T47D (cell line): ENCODE results near the gene RAG1.

Experiments
- DNase-seq, 2 experiments: peaks; one replicate each; pipeline versions ENCODE4 v3.0.0 to v3.0.0-alpha.2; 2011 to 2012; ENCODE audit warnings: low read depth in 1 of 2, low spot score in 1 of 2
- JUND ChIP-seq: IDR thresholded peaks from 2 replicates; pipeline ENCODE4 v1.6.1; 2012; ENCODE audit warnings: low read depth
- in situ Hi-C: cut with HindIII; loops from 2 replicates; pipeline ENCODE4 v1.10.0; 2016; ENCODE audit warnings: low sequenced_read_pairs, low pct_unique_long_range_greater_than_20kb

RAG1 gene

DNA sequence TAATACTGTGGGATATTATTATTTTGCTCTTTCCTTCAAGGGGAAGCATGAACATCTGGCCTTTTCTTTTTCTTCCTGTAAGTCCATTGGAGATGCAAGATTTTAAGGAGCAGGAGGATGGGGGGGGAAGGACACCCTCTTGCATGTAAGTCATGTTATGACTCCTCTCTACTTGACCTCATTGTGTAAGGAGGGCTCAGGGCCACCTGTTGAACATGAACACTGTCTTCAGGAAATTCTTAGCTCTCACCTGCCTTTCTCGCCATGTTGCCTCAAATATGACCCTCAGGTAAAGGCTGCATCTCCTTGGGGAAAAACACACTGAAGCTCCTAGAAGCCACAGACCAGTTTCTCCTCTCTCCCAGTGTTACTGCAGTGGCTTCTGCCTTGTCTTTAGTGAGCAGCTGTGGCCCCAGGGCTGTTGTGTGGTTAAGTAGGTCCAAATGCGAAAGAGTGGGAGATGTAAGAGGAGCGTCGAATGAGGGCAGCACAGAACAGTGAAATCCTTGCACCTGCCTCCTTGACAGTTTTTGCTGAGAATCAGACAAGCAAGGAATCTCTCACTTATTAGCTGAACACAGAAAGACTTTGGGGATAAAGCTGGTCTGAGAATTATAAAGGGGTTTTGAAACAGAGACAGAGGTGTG is 1.3 kb upstream of the RAG1 start:
- peak in 1 of 2 experiments; percentile 48 for DNase-seq

DNA sequence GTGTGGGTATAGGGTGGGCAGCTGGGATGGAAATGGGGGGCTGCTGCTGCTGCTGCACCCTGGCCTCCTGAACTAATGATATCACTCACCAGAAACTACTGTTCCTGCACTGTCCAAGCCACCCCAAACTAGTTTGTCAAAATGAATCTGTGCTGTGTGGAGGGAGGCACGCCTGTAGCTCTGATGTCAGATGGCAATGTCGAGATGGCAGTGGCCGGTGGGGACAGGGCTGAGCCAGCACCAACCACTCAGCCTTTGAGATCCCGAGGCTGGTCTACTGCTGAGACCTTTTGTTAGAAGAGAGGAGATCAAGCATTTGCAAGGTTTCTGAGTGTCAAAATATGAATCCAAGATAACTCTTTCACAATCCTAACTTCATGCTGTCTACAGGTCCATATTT is 1.3 kb downstream of the RAG1 start:
- TF ChIP-seq JUND = no peak
- DNase-seq = no peak
- in situ Hi-C loops = no loop called here

More for the DNA sequence above, 1.3 kb upstream of the RAG1 start:
- TF ChIP-seq JUND = no peak
- in situ Hi-C loops = no loop called here

DNA sequence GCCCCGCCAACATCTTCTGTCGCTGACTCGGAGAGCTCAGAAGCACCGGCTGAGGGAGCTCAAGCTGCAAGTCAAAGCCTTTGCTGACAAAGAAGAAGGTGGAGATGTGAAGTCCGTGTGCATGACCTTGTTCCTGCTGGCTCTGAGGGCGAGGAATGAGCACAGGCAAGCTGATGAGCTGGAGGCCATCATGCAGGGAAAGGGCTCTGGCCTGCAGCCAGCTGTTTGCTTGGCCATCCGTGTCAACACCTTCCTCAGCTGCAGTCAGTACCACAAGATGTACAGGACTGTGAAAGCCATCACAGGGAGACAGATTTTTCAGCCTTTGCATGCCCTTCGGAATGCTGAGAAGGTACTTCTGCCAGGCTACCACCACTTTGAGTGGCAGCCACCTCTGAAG is 6.7 kb downstream of the RAG1 start:
- no peak for TF ChIP-seq JUND
- DNase-seq = no peak
- in situ Hi-C loops = no loop called here

DNA sequence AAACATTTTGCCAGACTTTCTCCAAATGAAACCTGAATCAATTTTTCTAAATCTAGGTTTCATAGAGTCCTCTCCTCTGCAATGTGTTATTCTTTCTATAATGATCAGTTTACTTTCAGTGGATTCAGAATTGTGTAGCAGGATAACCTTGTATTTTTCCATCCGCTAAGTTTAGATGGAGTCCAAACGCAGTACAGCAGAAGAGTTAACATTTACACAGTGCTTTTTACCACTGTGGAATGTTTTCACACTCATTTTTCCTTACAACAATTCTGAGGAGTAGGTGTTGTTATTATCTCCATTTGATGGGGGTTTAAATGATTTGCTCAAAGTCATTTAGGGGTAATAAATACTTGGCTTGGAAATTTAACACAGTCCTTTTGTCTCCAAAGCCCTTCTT is 9.6 kb downstream of the RAG1 start:
- TF ChIP-seq JUND = no peak
- in situ Hi-C loops = no loop called here
- DNase-seq = no peak

DNA sequence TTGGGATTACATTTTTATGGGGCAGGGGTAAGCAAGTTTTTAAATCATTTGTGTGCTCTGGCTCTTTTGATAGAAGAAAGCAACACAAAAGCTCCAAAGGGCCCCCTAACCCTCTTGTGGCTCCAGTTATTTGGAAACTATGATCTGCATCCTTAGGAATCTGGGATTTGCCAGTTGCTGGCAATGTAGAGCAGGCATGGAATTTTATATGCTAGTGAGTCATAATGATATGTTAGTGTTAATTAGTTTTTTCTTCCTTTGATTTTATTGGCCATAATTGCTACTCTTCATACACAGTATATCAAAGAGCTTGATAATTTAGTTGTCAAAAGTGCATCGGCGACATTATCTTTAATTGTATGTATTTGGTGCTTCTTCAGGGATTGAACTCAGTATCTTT is 10.1 kb downstream of the RAG1 start:
- in situ Hi-C loops = no loop called here

DNA sequence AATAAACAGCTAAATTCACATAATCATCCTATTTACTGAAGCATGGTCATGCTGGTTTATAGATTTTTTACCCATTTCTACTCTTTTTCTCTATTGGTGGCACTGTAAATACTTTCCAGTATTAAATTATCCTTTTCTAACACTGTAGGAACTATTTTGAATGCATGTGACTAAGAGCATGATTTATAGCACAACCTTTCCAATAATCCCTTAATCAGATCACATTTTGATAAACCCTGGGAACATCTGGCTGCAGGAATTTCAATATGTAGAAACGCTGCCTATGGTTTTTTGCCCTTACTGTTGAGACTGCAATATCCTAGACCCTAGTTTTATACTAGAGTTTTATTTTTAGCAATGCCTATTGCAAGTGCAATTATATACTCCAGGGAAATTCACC is 10.7 kb downstream of the RAG1 start:
- DNase-seq = no peak
- no peak for TF ChIP-seq JUND
- in situ Hi-C loops = no loop called here

More for the DNA sequence above, 10.1 kb downstream of the RAG1 start:
- DNase-seq = no peak
- TF ChIP-seq JUND = no peak

DNA sequence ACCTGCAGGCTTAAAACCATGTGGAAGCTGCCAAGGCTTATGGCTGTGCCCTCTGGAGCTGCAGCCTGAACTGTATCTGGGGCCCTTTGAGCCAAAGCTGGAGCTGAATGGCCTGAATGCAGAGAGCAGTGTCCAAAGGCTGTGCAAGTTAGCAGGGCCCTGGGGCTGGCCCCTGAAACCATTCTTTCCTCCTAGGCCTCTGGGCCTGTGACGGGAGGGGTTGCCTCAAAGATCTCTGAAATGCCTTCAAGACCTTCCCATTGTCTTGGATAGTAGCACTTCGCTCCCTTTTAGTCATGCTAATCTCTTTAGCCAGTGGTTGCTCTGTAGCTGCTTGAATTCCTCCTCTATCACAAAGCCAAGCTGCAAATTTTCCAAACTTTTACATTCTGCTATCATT is 13.7 kb downstream of the RAG1 start:
- no peak for TF ChIP-seq JUND
- in situ Hi-C loops = no loop called here
- no peak for DNase-seq

DNA sequence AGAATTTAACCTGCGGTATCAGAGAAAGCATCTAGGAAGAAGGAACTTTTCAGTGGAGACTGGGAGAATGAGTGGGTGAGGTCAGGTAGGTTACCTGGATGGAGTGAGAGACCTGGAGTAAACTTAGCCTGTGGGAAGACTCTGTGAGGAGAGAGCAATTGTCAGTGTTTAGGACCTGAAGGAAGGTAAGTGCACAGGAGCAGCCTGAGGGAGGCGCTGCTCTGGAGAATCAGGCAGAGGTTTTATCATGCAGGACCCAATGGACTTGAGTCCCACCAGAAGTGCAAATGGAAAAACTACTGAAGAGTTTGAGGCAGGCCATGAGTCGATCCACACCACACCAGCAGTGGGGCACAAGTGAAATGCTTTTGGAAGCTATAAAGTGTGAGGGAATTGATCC is 15.9 kb downstream of the RAG1 start:
- DNase-seq = no peak
- no peak for TF ChIP-seq JUND
- in situ Hi-C loops = no loop called here

DNA sequence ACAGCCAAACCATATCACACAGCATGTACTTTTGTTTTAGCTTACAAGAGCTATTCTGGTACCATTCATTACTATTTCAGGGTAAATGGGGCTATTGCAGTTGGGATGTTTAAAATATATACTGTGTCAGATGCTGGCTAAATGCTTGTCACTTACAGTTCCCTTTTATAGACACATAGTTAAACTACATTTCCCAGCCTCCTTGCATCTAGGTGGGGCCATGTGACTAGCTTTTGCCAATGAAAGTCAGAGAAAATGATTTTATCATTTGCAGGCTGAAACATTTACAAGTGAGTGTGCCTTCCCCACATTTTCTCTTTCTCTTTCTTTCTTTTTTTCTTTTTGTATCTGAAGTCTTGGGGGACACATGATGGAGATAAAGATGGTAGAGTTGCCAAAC is 18.7 kb downstream of the RAG1 start:
- in situ Hi-C loops = no loop called here
- TF ChIP-seq JUND = no peak
- DNase-seq = no peak

DNA sequence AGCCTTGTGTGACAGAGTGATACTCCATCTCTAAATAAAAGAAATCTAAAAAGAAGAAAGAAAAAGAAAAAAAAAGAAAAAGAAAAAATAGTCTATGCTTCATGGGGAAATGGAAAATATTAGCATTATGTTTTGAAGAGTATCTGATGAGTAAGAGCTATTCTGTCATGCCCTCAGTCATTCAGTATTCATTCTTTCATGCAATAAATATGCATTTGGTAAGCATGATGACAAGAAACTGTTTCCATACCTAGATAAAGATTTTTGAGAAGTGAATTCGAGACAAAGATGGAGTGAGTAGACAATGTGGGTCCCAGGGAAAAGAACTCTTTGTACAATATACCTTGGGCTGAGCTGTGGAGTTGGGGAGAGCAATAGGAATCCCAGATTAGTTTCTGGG is 20.3 kb downstream of the RAG1 start:
- no peak for TF ChIP-seq JUND
- in situ Hi-C loops = no loop called here

DNA sequence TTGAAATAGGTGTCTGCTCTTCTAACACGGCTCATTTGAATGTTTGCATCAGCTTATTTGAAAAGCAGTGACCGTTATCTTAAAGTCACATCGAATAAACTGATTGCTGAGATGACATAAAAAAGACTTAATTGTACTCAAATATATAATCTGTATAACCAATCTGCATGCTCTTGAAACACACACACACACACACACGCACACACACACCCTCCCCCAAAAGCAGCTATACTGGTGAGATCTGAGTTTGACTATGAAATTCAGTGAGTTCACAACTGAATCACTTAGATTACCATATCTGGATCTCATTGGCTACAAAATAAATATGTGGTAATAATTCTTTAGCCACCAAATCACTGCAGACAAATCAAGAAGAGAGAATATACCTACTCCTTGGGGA is 22.7 kb downstream of the RAG1 start:
- in situ Hi-C loops = no loop called here
- no peak for DNase-seq
- no peak for TF ChIP-seq JUND

More for the DNA sequence above, 20.3 kb downstream of the RAG1 start:
- no peak for DNase-seq

DNA sequence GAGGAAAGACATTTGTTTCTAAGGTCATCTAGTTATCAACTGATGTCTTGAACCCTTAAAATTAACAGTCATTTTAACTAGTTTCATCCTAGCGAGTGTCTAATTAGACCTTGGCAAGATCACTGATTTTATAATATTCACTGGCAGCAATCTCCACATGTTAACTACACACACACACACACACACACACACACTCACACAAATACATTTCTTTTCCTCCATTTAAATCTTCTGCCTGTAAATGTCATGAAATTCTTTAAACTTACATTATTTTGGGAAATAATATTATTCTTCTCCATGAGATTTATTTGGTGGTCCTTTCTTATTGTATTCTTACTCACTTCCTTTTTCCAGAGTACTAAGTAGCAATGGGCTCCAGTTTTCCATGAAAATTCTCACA is 23.6 kb downstream of the RAG1 start:
- no peak for TF ChIP-seq JUND
- in situ Hi-C loops = no loop called here
- no peak for DNase-seq

DNA sequence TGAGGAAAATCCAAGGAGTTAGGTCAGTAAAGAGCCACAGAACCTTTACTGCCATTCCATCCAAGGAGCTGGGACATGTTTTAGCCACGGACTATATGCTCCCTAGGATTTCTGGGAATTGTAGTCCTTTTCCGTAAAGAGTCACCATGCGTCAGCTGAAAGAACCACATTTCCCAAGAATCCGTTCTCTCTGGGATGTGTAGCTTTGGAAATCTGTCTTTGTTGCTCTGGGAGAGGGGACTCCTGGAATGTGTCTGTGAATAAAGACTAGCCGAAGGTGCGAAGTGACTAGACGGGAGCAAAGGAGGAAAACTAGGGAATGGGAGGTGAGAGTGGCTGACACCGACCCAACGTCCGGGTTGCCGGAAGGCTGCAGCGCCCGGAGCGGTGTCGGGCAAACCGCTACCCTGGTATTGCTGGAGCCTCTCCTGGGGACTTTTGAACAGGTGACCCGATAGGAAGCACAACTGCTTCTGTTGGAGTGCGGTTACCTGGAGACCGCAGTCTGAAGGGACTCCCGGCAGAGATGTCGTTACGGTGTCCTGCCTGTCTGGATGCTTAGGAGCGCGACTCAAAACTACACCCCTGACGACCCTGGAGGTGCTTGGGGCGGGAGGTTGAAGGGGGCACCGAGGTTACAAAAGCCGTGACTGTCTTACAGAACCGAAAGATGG is 26.6 kb downstream of the RAG1 start, which contains the start of gene IFTAP:
Gene IFTAP, plus strand, starts transcription at position 187 of the 674 bp plus-strand sequence. CDS start 15,602 bp downstream, outside the sequence.
- in situ Hi-C loops = no loop called here
- peak; percentile 86 to 97 for DNase-seq

More for the DNA sequence above, 26.6 kb downstream of the RAG1 start, which contains the start of gene IFTAP:
- TF ChIP-seq JUND = no peak
